ENCODE measurements around the gene MAP4K4. TPM values are rescaled to one million over a fixed set of nuclear protein-coding genes. Genes with fewer than 3 reads are reported as not detected.

Gene MAP4K4
- total and polyA plus RNA-seq, 2 of the 13 experiments (the other 11 are each of a cell fraction or from before 2014, with no cell fraction given) = 105 to 264 TPM

- TF ChIP-seq MTA1 (CRISPR knock-in tag; IDR thresholded peaks at IDR 0.05; ENCODE audit: borderline replicate concordance) = peak; percentile 79
- TF ChIP-seq ZBTB21 (CRISPR knock-in tag; IDR thresholded peaks at IDR 0.05) = no peak
- TF ChIP-seq CTCF (CRISPR knock-in tag; IDR thresholded peaks at IDR 0.05) = peak; percentile 33
- no peak for TF ChIP-seq NFYC (CRISPR knock-in tag; IDR thresholded peaks at IDR 0.05)
- peak; percentile 82 for TF ChIP-seq TCF7 (IDR thresholded peaks at IDR 0.05; ENCODE audit: low read depth)
- TF ChIP-seq HNF1B (CRISPR knock-in tag; IDR thresholded peaks at IDR 0.05) = peak; percentile 77
- peak; percentile 33; the same call in 1 of the 2 replicates for TF ChIP-seq HNF1A (IDR thresholded peaks at IDR 0.05; ENCODE audit: low read depth)
- peak; percentile 77; the same call in 1 of the 2 replicates for TF ChIP-seq HNF1A (CRISPR knock-in tag; IDR thresholded peaks at IDR 0.05; ENCODE audit: borderline replicate concordance)
- TF ChIP-seq KMT2B (CRISPR knock-in tag; IDR thresholded peaks at IDR 0.05) = peak; percentile 58; the same call in 1 of the 2 replicates
- peak; percentile 84 for TF ChIP-seq SKI (IDR thresholded peaks at IDR 0.05; ENCODE audit: partially characterized antibody)
- peak; percentile 41; the same call in 1 of the 2 replicates for TF ChIP-seq BORCS8-MEF2B (CRISPR knock-in tag; IDR thresholded peaks at IDR 0.05)
- TF ChIP-seq CCDC6 (CRISPR knock-in tag; IDR thresholded peaks at IDR 0.05) = 0 out of 2 replicates have a peak, but pooled peaks have one; percentile 16
- TF ChIP-seq PATZ1 (CRISPR knock-in tag; IDR thresholded peaks at IDR 0.05) = peak; percentile 80
- TF ChIP-seq GABPB1 (CRISPR knock-in tag; IDR thresholded peaks at IDR 0.05) = peak; percentile 32
- TF ChIP-seq CBFB (CRISPR knock-in tag; IDR thresholded peaks at IDR 0.05) = peak; percentile 78
- TF ChIP-seq ZNF598 (CRISPR knock-in tag; IDR thresholded peaks at IDR 0.05; ENCODE audit: borderline replicate concordance) = no peak
- TF ChIP-seq NFIC (IDR thresholded peaks at IDR 0.05; ENCODE audit: low read length) = peak; percentile 87
- peak; percentile 82; the same call in 1 of the 2 replicates for TF ChIP-seq NFKBIZ (CRISPR knock-in tag; IDR thresholded peaks at IDR 0.05)
- TF ChIP-seq FUBP1 (CRISPR knock-in tag; IDR thresholded peaks at IDR 0.05; ENCODE audit: borderline replicate concordance) = 0 out of 2 replicates have a peak, but pooled peaks have one; percentile 41
Measured at GRCh38 chr2:101771910-101772321, 74.4 kb downstream of the MAP4K4 start (continued).
